SU-DHL-6 (cell line): ENCODE measurements around the gene ADNP.

Source experiments
- H2AFZ ChIP-seq: fragments of 200-600 bp; sonication (generic); 2 replicates; pipeline ENCODE4 v1.6.1; 2014; ENCODE audit warnings: low read depth, mild to moderate bottlenecking, moderate library complexity, mixed read lengths, antibody characterized with exemption, low read length; ENCODE audit not compliant: severe bottlenecking
- H3F3A ChIP-seq: fragments of 200-600 bp; shearing (Covaris generic); 2 replicates; pipeline ENCODE4 v1.6.0; 2016; ENCODE audit warnings: antibody characterized with exemption, mild to moderate bottlenecking; ENCODE audit not compliant: insufficient read depth
- H3K27ac ChIP-seq: fragments of 200-600 bp; sonication (generic); 2 replicates; pipeline ENCODE4 v1.5.1; 2016; ENCODE audit warnings: low read depth, mild to moderate bottlenecking, low read length, moderate library complexity, mixed read lengths
- H3K27me3 ChIP-seq: fragments of 200-600 bp; sonication (generic), shearing (Covaris generic); 2 replicates; pipeline ENCODE4 v1.6.0; 2014; ENCODE audit warnings: mild to moderate bottlenecking, low read length
- H3K36me3 ChIP-seq: fragments of 200-600 bp; sonication (generic); 2 replicates; pipeline ENCODE4 v1.6.1; 2014; ENCODE audit warnings: mild to moderate bottlenecking, low read length, mixed read lengths
- H3K4me2 ChIP-seq: fragments of 300-600, 200-600 bp; shearing (Covaris generic), sonication (generic); 2 replicates; pipeline ENCODE4 v1.6.0; 2014; ENCODE audit warnings: low read length, low read depth, mild to moderate bottlenecking; ENCODE audit not compliant: poor library complexity, severe bottlenecking
- H3K4me3 ChIP-seq: fragments of 200-600 bp; sonication (generic); 2 replicates; pipeline ENCODE4 v1.5.1; 2014; ENCODE audit warnings: antibody characterized with exemption, low read length, mild to moderate bottlenecking, mixed read lengths; ENCODE audit not compliant: insufficient read depth, poor library complexity, severe bottlenecking
- H3K79me2 ChIP-seq: fragments of 200-600 bp; sonication (generic); 2 replicates; pipeline ENCODE4 v1.6.1; 2014; ENCODE audit warnings: mild to moderate bottlenecking, low read length, moderate library complexity; ENCODE audit not compliant: insufficient read depth
- H3K9ac ChIP-seq: fragments of 200-600 bp; sonication (generic); 2 replicates; pipeline ENCODE4 v1.7.0; 2014; ENCODE audit warnings: mild to moderate bottlenecking, low read length
- H3K9me2 ChIP-seq: fragments of 200-600 bp; sonication (generic); replicated peaks from 2 replicates; pipeline ENCODE4 v1.6.1; 2014; ENCODE audit warnings: low read length; ENCODE audit not compliant: insufficient read depth
- H3K9me3 ChIP-seq: fragments of 200-600 bp; sonication (generic); 2 replicates; pipeline ENCODE4 v1.6.1; 2014; ENCODE audit warnings: low read length, mixed read lengths; ENCODE audit not compliant: insufficient read depth
- H4K20me1 ChIP-seq: fragments of 200-600 bp; sonication (generic); 2 replicates; pipeline ENCODE4 v1.6.1; 2014; ENCODE audit warnings: low read depth, mild to moderate bottlenecking, antibody characterized with exemption, low read length, moderate library complexity, mixed read lengths
- CTCF ChIP-seq: fragments of 200-600 bp; sonication (generic); IDR thresholded peaks from one replicate; pipeline ENCODE4 v1.5.1; 2017; ENCODE audit warnings: antibody characterized with exemption, mild to moderate bottlenecking, low read length, moderate library complexity; ENCODE audit not compliant: insufficient read depth, poor library complexity, severe bottlenecking
- EZH2phosphoT487 ChIP-seq: fragments of 200-600 bp; sonication (generic), shearing (Covaris generic); conservative IDR thresholded peaks from 2 replicates; pipeline ENCODE4 v1.6.1; 2018; ENCODE audit warnings: mild to moderate bottlenecking, antibody characterized with exemption, low read length, moderate library complexity, mixed read lengths

Gene ADNP

GRCh38 chr20:50953196-50953595 lies 22.0 kb upstream of the ADNP start:
- Histone ChIP-seq H3F3A (no peaks in the 10 kb centered on the region), H3K36me3 (peaks cover 43% of the 10 kb centered on the region), H3K4me2 (no peak overlapping the region), H3K79me2 (peaks cover 61% of the 10 kb centered on the region), H3K9me3 (no peaks in the 10 kb centered on the region), H3K27me3 (no peaks in the 10 kb centered on the region), H2AFZ (no peak overlapping the region), H3K27ac (no peak overlapping the region), H3K4me3 (no peak overlapping the region), H3K9me2 (no peaks in the 10 kb centered on the region), H4K20me1 (peaks cover 27% of the 10 kb centered on the region), H3K9ac (no peak overlapping the region)
- no peak for TF ChIP-seq EZH2phosphoT487
- TF ChIP-seq CTCF: no peak

- Histone ChIP-seq H3K79me2 (peaks cover 13% of the 10 kb centered on the region; the same call in 1 of the 2 replicates), H3K9me3 (no peaks in the 10 kb centered on the region)
Observed at GRCh38 chr20:50948132-50948785, 17.0 kb upstream of the ADNP start.

GRCh38 chr20:50943069-50943468 lies 11.8 kb upstream of the ADNP start:
- H3K4me2 ChIP-seq: no peak overlapping the region
- no peak for TF ChIP-seq EZH2phosphoT487
- TF ChIP-seq CTCF: no peak
- no peaks in the 10 kb centered on the region for H3K9me2 ChIP-seq
- no peak overlapping the region for H3K27ac ChIP-seq
- no peaks in the 10 kb centered on the region for H4K20me1 ChIP-seq
- no peak overlapping the region for H2AFZ ChIP-seq
- H3K36me3 ChIP-seq: peaks cover 31% of the 10 kb centered on the region
- no peaks in the 10 kb centered on the region for H3K9me3 ChIP-seq
- no peaks in the 10 kb centered on the region for H3K27me3 ChIP-seq
- H3K9ac ChIP-seq: no peak overlapping the region
- no peak overlapping the region for H3K4me3 ChIP-seq
- H3K79me2 ChIP-seq: no peaks in the 10 kb centered on the region
- peaks cover under 1% of the 10 kb centered on the region; the same call in 1 of the 2 replicates for H3F3A ChIP-seq

More at GRCh38 chr20:50948132-50948785, 17.0 kb upstream of the ADNP start:
- no peaks in the 10 kb centered on the region for H3K27me3 ChIP-seq
- H3K36me3 ChIP-seq: peaks cover 37% of the 10 kb centered on the region; the same call in 1 of the 2 replicates
- H3F3A ChIP-seq: no peaks in the 10 kb centered on the region
- H3K4me3 ChIP-seq: no peak overlapping the region
- no peaks in the 10 kb centered on the region for H3K9me2 ChIP-seq
- H3K9ac ChIP-seq: no peak overlapping the region
- no peaks in the 10 kb centered on the region for H4K20me1 ChIP-seq
- no peak overlapping the region for H2AFZ ChIP-seq
- TF ChIP-seq EZH2phosphoT487 (no peak), CTCF (no peak)
- no peak overlapping the region for H3K4me2 ChIP-seq
- no peak overlapping the region for H3K27ac ChIP-seq
